ENCODE results near the gene BCL2L11. TPM values are rescaled to one million over a fixed set of nuclear protein-coding genes. Genes with fewer than 3 reads are reported as not detected.

BCL2L11 gene
- total RNA-seq, 1 experiment from 2014 or later = 5.4 TPM

DNA sequence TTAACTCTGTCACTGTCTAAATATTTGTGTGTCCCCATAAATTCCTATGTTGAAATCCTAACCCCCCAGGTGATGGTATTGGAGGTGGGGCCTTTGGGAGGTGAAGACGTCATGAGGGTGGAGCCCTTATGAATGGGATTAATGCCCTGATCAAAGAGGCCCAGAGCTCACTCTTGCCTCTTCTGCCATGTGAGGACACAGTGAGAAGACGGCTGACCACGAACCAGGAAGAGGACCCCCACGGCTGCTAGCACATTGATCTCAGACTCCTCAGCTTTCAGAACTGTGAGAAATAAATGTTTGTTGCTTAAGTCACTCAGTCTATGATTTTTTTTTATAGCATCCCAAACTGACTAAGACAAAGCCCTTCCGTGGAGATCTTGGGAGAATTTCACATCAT is 71.2 kb downstream of the BCL2L11 start:
- DNase-seq (ENCODE audit: low read depth) = no peak

DNA sequence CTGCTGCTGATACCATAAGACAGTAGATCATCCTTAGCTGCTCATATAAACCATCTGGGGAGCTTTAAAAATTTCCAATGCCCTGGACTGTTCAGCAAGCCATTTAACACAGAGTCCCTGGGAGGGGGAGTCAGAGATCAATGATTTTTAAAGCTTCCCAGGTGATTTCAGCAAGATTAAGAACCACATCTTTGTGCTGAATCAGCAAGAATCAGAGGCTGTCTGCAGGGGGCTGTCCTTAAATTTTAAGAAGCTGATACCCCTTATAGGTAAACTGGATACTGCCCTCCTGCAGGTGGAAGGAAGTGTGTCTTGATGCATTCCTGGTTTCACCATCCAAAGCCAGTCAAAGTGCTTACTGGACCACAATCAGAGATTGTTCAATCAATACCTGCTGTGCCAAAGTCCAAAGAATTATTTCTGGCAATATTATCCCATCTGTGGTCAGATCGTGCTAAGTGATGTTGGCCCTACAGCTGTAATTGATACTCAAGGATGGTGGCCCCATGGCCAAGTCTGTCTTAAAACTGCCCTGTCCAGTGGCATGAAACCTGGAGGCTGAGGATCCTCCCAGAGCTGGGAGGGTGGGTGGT is 72.2 kb downstream of the BCL2L11 start:
- DNase-seq (ENCODE audit: low read depth) = no peak

DNA sequence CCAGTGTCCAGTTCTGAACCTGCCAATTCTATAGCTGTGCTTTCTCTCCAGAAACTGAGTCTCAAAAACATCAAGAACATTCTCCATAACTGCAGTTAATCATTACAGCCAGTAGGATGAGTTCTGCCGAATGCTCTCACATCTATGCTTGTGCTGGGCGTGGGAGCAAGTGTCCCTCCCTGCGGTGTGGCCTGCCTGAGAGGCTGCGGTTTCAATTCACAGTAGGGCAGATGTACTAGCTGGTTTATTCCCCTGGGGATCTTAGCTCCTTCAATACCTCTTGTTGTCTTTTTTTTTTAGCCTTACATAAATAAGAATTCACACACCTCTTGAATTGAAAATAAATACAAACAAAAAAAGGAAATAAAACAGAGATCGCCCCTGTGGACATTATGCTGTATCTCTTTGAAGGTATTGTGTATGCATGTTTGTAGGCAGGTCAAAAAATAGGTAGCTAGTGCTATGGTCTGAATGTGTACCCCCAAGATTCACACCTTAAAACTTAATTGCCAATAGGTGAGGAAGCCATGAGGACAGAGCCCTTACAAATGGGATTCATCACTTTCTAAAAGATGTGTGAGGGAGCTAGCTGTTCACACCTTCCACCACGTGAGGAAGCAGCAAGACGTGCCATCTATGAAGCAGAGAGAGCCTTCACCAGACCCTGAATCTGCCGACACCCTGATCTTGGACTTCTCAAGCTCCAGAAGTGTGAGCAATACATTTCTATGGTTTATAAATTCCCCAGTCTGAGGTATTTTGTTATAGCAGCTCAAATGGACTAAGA is 74.3 kb downstream of the BCL2L11 start:
- no peak for DNase-seq (ENCODE audit: low read depth)

DNA sequence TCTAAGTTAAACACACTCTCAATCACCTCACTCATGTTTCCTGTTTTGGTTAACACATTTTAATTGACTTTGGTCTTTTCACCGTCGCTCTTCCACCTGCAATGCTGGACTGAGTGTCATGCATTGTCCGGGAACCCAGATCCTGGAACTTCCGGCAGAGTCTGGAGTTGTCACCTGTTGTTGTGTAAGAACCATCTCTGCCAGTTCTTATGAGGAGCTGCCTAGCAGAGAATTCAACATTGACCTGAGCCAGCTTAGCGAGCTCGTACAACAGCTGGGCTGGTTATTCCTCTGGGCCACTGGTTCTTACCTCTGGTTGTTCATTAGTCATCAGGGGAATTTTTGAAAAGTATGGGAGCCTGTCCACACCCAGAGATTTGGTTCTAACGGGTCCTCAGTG is 75.7 kb downstream of the BCL2L11 start:
- DNase-seq (ENCODE audit: low read depth) = no peak

DNA sequence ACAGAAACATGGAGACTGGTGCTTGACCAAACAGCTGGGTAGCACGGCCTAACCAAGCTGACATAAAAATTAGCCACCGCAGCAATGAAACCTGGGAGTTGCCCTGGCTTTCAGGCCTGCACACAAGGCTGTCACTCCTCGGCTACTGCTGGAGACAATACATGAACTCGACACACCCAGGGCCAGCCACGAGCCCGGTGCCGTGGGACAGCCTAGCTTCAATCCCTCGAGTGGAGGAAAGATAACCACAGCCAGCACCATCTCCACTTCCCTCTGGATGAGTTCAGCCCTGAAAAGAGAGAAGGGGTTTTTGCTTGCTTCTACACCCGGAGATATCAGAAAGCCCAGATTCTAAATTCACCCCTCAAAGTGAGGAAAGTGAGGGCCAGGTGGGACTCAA is 78.0 kb downstream of the BCL2L11 start:
- no peak for DNase-seq (ENCODE audit: low read depth)

DNA sequence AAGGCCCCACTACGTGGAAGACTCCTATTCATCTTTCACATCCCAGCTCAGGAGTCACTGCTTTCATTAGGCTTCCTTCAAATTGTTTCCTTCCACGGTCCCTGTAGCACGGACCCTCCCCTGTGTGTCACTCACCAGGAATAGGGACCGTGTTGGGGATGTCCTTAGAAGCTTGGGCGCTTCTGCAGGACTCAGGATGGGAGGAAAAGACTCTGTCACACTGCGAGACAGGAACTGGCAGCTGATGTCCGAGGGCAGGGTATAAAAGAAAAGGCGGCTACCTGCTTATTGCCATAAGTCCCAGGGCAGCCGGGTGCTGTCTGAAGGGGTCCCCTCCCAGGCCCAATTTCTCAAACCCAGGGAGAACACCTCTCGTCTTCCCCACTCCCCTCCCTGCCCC is 79.1 kb downstream of the BCL2L11 start:
- DNase-seq (ENCODE audit: low read depth) = no peak

DNA sequence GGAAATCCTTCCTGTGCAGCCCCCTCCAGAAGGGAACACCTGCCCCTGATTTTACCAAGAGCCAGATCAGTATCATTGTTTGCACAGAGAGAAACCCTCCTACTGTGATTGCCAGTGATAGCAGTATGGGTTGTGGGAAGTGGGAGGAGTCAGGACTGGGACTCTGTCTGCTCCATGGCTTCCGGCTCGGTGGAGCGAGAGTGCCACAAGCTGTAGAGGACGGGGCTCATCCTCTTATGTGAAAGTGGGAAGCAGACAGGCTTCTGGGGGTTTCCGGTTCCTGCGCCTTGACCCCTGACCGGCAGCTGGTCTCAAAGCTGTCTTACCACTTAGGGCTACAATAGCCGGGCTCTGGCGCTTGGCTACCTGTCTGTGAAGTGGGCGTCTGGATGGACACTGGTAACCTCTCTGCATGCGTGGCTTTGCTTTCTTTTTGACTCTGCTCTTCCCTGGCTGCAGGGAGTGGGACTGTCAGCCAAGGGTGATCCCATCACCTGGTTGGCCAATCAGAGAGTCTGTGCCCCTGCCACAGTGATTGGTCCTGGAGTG is 79.7 kb downstream of the BCL2L11 start:
- no peak for DNase-seq (ENCODE audit: low read depth)

DNA sequence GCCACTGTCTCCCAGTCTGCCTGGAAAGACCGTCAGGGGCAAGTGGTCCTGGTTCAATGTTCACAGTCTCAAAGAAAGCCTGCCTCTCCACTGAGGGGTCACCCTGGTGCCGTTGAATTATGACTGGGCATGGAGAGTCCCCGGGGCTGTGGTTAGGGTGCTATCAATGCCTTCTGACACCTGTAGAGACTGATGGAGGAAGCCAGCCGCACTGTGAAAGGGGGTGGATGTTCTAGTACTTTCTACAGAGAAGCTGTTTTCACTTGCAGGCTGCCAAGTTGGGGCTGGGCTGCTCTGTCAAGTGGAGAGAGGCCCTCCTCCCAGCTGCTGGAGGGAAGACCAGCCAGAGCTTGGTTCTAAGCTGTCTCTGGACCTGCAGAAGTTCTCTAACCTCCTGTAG is 80.5 kb downstream of the BCL2L11 start:
- DNase-seq (ENCODE audit: low read depth) = no peak

DNA sequence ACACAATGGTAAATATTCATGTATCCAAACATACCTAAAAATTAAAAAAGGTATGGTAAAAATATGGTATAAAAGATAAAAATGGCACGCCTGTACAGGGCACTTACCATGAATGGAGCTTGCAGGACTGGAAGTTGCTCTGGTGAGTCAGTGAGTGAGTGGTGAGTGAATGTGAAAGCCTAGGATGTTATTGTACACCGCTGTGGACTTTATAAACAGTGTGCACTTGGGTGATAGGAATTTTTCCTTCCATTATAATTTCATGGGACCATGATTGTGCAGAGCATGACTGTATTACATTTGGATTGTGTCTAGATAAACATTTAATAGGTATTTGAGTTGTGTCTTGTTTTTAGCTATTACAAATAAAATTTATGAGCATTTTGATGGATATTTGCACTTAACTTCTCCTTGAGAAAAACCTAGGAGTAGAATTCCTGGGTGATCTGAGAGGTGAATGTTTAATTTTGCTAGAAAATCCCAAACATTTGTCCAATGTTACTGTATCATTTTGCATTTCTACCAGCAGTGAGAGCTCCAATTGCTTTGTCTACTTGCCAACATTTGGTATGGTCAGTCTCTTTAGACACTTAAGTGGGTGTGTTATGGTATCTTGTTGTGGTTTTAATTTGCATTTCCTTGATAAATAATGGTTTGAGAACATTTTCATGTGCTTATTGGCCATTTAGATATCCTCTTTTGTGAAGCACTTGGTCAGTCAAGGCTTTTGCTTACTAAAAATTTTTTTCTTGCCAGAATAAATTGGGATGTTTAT is 81.7 kb downstream of the BCL2L11 start:
- DNase-seq (ENCODE audit: low read depth) = peak; percentile 64

DNA sequence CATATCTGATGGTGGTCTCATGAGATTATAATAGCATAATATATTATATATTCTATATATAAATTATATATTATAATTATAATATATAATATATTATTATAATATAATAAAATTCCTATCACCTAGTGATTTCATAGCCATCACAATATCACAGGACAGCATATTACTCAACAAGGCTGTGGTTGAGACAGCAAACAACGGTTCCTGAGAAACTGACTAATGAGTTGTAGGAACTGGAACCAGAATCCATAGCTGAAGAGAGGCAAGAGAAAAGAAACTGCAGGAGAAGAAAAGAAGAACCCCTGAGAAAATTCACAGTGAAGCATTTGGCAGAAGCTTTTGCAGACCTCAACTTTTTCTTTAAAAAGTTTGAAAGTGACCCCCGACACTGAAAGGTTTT is 84.0 kb downstream of the BCL2L11 start:
- no peak for DNase-seq (ENCODE audit: low read depth)

DNA sequence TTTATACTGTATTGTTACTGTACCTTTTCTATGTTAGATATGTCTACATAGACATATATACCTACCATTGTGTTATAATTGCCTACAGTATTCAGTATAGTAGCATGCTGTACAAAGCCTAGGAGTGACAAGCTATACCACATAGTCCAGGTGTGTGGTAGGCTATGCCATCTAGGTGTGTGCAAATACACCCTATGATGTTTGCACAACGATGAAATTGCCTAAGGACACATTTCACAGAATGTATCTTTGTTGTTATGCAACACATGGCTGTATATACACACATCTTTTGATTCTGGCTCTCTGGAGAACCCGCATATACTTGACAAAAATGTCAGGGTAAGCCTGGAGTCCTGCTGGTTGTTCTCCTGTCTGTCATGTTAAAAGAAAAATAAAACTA is 85.1 kb downstream of the BCL2L11 start:
- no peak for DNase-seq (ENCODE audit: low read depth)

DNA sequence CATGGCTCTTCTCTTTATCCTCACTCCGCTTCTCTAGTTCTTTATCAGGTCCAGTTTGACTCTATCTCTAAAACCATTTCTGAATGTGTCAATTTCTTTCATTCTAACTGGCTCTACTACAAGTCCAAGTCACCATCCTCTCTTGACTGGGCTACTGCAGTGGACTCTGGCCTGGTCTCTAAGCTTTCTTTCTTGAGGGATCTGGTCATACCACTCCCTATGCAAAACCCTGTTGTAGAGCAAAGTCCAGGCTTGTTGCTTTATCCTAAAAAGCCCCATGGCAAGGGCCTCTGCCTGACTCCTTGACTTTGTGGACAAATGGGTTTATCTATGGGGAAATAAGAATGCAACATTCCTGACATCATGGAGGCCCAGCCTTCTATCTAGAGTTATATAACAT is 87.1 kb downstream of the BCL2L11 start:
- no peak for DNase-seq (ENCODE audit: low read depth)

DNA sequence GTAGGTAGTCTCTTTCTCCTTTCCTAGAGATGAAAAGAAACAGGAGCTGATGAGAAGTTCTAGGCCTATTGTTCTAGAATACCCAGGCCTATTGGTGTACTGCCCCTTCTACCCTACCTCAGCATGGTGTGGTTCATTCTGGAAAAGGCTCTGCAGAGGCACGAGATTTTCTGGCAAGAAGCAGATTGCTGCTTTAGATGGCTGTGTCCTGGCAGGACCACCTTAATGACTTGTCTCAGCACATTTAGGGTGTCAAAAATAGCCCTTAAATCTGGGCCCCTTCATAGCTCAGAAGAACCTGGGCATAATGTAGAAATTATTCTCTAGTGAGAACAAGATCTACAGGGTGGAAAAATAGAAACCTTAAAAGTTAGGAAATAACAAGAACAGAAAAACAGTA is 87.9 kb downstream of the BCL2L11 start:
- DNase-seq (ENCODE audit: low read depth) = no peak

DNA sequence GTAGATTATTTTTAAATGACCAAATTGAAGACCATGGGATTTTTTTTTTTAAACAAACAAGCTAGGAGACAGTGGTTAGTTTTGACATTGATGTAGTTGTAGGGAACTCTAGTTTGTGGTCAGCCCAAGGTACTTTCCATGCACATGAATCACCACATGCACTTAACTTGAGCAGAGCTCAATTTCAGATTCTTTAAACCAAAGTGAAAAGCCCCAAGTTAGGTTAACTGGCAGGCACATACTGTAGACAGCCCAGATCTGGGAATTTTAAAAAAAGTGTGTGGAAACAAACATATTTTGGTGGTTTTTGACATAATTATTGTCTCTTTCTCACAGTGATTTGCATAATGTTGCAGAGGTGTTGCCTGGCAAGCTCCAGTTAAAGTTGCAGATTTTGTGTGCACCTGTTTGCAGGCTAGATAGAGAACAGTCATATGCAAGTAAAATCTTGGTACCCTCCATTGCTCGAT is 88.4 kb downstream of the BCL2L11 start:
- peak; percentile 73 for DNase-seq (ENCODE audit: low read depth)

DNA sequence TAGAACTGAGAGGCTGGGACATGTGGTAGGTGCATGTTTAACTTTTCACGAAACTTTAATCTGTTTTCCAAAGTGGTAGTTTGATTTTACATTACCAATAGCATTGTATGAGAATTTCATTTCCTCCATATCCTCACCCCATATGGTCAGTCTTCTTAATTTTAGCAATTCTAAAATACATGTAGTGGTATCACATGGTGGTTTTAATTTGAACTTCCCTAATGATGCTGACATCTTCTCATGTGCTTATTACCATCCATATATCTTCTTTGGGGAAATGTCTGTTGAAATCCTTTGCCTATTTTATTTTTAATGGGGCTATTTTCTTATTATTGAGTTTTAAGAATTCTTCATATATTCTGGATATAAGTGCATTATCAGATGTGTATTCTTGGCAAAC is 89.3 kb downstream of the BCL2L11 start:
- no peak for DNase-seq (ENCODE audit: low read depth)

DNA sequence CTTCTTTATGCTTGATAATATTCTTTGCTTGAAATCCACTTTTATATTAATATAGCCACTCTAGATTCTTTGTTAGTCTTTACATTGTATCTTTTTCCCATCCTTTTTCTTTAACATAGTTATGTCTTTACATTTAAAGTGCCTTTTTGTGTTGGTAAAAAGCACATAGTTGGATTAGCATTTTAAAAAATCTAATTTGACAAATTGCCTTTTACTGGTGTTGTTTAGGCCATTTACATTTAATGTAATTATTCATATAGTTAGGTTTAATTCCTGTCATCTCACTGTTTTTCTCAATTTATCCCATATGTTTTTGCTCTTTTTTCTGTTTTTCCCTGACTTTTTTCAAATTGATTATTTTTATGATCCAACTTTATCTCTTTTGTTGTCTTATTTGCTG is 93.2 kb downstream of the BCL2L11 start:
- no peak for DNase-seq (ENCODE audit: low read depth)

DNA sequence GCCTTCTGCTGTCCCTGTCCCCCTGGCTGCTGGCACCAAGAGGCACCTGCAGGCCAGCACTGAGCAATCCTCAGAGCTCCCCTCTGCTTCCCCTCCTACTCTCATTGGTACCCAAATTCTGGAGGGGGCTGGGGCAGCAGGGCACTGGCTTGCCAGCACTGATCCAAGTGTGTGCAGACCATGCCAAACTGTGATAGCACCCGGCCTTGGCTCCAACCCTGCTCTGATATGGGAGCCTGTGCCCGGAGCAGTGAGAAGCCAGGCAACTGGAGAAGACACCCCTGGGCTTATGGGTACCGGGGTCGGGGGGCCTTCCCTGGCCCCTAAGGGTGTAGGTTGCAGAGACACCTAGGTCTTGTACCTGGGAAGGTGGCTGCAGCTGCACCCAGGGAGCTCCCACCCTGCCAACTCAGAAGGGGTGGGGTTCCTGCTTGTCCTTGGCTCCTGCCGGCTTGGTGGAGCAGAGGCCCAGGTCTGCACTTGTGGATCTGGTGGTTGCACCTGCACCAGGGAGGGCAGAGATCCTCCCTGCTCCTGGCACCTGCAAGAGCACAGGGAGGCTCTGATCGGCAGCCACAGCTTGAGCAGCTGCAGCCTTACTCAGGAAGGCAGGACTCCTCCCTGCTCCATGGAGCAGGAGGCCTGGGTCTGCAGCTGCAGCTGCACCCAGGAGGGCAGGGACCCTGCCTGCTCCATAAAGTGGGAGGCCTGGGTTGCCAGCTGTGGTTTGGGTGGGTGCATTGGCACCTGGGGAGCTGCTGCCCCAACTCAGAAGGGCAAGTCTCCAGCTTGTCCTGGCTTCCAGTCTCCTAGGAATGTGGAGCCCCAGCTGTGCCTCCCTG is 96.3 kb downstream of the BCL2L11 start:
- DNase-seq (ENCODE audit: low read depth) = no peak
